GM19455 (cell line): ENCODE measurements around the gene MYH9.

Experiments
- ATAC-seq: cut with Tn5 transposase; IDR thresholded peaks from one replicate; pipeline ENCODE4 v1.9.1; 2021; ENCODE audit not compliant: unreplicated experiment

MYH9 gene

DNA sequence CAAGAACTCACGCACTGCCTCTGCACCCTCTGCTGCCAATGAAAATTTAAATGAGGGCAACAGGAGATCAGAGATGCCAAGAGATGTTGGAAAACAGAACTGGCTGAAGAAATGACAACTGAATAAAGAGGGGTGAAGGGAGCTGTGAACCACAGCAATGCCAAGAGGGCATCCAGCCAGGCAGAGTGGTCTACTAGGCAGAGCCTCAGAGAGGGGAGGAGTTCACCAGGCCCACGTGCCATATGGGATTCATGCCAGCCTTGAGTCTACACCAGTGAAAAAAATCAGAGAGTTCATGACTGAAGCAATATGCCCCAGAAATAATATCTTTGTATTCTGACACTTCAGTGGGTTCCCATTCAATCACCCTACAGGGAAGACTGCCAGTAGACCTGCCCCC lies 152.8 kb downstream of the MYH9 start:
- ATAC-seq = no peak

DNA sequence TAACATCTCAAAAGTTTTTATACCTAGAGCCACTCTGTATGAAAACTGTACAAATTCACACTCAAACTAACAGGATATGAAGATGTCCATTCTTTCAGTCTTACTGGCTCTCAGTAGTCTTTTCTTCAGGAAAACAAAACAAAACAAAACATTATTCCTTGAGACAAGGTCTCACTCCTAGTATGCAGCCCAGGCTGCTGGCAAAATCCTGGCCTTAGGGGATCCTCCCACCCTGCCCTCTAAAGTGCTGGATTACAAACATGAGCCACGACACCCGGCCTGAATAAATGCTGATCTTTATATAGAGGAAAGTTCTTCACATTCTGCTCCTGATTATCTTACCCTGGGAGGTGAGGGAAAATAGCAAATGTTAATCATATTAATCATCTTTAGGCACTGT lies 153.6 kb downstream of the MYH9 start:
- ATAC-seq = no peak

DNA sequence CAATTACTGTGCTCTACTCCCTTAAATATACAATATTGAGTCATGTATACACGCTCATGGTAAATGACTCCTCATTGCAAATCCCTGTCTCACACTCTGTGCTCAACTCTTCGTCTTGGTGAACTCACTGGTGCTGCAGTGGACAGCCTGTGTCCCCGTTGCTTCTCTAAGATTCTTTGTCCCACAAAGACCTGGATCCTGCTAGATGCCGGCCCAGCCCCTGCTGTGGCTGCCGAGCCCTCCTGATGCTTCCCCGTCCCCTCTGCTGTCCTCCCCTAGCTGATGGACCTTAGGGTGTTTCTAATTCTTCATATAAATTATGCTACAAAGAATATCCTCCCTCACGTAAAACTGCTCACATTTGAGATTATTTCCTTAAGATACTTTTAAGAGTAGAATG lies 154.0 kb downstream of the MYH9 start:
- ATAC-seq = no peak

DNA sequence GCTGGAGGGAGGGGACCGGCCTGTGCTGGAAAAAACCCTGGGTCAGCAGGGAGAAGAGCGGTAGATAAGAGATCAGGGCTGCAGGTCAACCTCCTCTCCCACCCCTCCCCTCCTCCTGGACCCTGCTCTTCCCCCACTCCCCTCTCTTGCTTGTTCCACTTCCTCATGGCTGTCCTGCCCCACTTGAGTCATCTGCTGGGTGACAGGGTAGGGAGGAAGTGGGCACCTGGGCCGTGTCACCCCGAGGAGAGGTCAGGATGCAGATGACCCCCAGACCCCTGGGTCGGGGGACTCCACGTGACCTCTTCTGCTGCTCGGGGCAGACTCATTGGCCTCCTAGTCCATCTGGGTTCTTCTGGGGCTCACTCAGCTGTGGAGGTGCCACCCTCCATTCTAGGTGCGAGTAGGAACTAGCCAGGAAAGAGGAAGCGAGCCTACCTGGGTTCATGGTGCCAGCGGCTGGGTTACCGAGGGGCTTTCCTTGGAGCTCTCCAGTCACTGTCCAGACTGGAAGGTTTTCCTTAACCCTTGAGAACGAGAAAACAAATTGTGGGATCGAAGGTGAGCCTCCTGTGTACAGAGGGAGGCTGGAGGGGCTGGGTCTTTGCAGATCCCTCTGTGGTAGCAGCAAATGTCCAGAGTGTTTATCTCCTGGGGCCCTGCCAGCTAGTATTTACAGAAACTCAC lies 154.9 kb downstream of the MYH9 start:
- no peak for ATAC-seq
